IPS-18c (cell line): Measurements from ENCODE around the gene UVSSA.
"Not testable (repeated sequence)": the region's sequence is repeated elsewhere in the genome, so short reads cannot be mapped to it uniquely, and the experiment has no call there.

Experiments used
- H3K4me3 ChIP-seq: 2 replicates; pipeline ENCODE4 v1.7.0; 2013; ENCODE audit warnings: low read depth, mild to moderate bottlenecking, low read length, moderate library complexity; ENCODE audit not compliant: insufficient read depth
- H3K9me3 ChIP-seq: one replicate; pipeline ENCODE4 v1.6.1; 2013; ENCODE audit warnings: mild to moderate bottlenecking, low read length, moderate library complexity; ENCODE audit not compliant: control insufficient read depth, insufficient read depth

The UVSSA gene

GRCh38 chr4:1315306-1315705 lies 31.7 kb upstream of the UVSSA start:
- no peaks in the 10 kb centered on the region for H3K9me3 ChIP-seq
- H3K4me3 ChIP-seq: no peak overlapping the region

DNA sequence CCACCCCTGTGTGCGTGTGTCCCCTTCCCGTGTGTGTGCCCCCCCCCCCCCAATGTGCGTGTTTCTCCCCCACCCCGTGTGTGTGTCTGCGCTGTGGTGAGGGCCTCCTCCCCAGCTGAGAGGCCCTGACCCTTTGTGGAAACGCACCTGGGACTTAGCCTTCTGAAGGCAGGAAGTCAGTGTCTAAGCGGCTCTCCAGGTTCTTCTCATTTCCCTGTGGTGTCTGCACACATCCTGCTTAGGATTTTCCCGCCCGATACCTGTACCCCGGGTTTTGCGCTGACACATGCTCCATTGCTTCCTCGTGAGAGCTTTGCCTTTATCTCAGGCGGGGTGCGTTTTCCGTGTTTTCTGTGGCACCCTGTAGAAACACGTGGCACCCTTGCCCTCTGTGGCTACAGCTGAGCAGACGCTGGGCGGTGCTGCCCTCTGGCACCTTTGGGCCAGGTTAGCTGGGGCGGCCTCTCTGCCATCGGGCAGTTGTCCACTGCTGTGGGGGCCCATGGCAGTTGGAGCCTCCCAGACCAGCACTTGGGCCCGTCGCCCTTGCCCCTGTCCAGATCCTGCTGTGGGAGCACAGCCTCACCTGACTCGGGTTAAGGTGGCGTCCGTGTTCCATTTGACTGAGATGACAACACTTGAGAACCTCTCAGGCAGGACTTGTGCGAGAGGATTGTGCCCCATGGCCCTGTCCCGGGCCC lies 31.0 kb upstream of the UVSSA start:
- Histone ChIP-seq H3K9me3 (no peaks in the 10 kb centered on the region), H3K4me3 (no peak overlapping the region)

- no peak overlapping the region for H3K4me3 ChIP-seq
- no peaks in the 10 kb centered on the region for H3K9me3 ChIP-seq
Observed at GRCh38 chr4:1316537-1317168, 30.4 kb upstream of the UVSSA start.

DNA sequence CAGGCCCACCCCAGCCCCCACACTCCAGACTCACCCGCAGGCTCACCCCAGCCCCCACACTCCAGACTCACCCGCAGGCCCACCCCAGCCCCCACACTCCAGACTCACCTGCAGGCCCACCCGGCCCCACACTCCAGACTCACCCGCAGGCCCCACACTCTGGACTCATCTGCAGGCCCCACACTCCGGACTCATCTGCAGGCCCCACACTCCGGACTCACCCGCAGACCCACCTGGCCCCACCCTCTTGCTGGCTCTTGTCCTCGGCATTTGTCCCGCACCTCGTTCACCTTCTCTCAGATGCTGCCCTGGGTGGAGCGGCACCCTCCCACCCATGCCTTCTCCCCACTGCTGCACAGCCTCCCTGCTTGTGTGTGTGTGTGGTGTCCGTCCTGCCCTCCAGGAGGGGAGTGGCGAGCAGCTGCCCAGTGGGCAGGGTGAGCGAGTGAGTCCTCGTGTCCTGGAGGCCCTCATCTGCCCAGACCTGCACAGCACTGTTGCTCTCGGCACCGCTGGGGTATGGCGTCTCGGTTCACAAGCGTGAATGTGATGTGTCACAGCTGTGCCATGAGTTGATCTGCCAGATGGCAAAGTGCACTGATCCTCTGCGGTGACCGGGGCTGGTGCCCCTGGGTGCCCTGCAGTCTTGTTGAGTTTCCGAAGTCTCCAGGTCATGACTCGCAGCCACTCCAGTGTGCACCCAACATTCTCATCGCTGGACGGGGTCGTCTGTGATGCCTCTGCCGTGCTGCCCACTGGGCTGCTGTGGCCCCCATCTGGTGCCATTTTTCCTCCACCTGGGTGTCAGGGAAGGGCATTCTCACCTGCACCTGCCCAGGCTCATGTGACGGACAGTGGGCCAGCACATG lies 29.6 kb upstream of the UVSSA start:
- no peak overlapping the region for H3K4me3 ChIP-seq

GRCh38 chr4:1318046-1318375 lies 29.0 kb upstream of the UVSSA start:
- H3K9me3 ChIP-seq: no peaks in the 10 kb centered on the region
- no peak overlapping the region for H3K4me3 ChIP-seq

More for the DNA sequence above, 29.6 kb upstream of the UVSSA start:
- no peaks in the 10 kb centered on the region for H3K9me3 ChIP-seq

DNA sequence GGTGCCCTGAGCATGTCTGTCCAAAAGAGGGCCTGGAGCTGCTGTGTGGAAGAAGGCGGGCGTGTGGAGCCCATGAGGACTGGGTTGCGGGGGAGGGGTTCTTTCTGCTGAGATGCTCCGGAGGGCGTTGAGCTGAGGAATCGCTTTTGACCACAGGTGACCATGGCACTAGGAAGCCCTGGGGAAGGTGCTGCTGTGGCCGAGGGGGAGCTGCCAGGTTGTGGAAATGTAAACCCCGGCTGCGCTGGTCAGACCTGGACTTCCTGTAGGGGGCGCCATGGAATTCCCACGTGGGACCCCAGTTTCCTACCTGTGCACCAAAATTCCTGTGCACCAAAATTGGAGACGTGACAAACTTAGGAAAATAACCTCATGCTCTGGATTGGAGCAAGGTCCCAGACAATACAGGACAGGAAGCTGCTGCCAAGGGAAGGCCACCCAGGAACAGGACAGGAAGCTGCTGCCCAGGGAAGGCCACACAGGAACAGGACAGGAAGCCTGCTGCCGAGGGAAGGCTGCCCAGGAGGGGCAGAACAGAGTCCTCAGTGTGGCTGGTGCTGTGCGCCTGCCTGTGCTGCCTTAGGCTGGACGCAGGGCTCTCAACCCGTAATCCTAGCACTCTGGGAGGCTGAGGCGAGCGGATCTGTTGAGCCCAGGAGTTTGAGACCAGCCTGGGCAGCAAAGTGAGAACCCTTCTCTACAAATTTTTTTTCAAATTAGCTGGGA lies 28.4 kb upstream of the UVSSA start:
- H3K4me3 ChIP-seq: no peak overlapping the region
- H3K9me3 ChIP-seq: no peaks in the 10 kb centered on the region

DNA sequence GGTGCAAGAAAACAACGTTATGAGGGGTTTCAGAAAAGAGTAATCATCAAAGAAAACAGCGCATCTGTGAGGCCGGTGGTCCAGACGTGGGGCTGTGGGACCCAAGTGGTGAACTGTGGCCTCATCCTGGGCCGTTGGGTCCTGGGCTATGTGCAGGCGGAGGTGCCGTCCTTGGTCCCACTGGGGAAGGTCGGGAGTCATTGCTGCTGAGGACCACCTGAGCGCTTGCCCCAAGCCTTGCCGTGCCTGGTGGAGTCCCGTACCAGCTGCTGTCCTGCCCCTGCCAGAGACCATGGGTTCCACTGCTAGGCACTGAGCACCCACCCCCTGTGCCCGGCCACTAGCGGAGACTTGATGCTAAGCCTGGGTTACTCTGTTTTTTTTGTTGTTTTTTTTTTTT lies 25.5 kb upstream of the UVSSA start:
- Histone ChIP-seq H3K4me3 (no peak overlapping the region), H3K9me3 (no peaks in the 10 kb centered on the region)

GRCh38 chr4:1321946-1322650 lies 24.9 kb upstream of the UVSSA start:
- Histone ChIP-seq H3K9me3 (no peaks in the 10 kb centered on the region), H3K4me3 (no peak overlapping the region)

GRCh38 chr4:1323280-1323634 lies 23.8 kb upstream of the UVSSA start:
- H3K4me3 ChIP-seq: no peak overlapping the region

GRCh38 chr4:1323635-1324442 lies 23.2 kb upstream of the UVSSA start:
- Histone ChIP-seq H3K4me3 (no peak overlapping the region), H3K9me3 (no peaks in the 10 kb centered on the region)

More at GRCh38 chr4:1323280-1323634, 23.8 kb upstream of the UVSSA start:
- H3K9me3 ChIP-seq: no peaks in the 10 kb centered on the region

DNA sequence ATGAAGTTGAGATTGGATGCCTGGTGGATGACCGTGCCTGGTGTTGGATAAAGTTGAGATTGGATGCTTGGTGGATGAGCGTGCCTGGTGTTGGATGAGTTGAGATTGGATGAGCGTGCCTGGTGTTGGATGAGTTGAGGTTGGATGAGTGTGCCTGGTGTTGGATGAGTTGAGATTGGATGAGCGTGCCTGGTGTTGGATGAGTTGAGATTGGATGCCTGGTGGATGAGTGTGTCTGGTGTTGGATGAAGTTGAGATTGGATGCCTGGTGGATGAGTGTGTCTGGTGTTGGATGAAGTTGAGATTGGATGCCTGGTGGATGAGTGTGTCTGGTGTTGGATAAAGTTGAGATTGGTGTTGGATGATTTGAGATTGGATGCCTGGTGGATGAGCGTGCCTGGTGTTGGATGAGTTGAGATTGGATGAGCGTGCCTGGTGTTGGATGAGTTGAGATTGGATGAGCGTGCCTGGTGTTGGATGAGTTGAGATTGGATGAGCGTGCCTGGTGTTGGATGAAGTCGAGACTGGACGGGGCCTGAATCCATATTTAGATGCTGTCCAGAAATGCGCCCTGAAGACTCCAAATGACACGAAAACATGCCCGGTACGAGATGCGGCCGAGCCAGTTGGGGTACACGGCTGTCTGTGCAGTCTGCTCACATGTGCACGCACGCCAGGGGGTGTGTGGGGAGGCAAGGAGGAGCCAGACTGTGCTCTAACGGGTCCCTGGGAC lies 22.4 kb upstream of the UVSSA start:
- not testable (repeated sequence) for H3K9me3 ChIP-seq, H3K4me3 ChIP-seq

GRCh38 chr4:1325176-1325480 lies 21.9 kb upstream of the UVSSA start:
- Histone ChIP-seq H3K9me3 (no peaks in the 10 kb centered on the region), H3K4me3 (no peak overlapping the region)

DNA sequence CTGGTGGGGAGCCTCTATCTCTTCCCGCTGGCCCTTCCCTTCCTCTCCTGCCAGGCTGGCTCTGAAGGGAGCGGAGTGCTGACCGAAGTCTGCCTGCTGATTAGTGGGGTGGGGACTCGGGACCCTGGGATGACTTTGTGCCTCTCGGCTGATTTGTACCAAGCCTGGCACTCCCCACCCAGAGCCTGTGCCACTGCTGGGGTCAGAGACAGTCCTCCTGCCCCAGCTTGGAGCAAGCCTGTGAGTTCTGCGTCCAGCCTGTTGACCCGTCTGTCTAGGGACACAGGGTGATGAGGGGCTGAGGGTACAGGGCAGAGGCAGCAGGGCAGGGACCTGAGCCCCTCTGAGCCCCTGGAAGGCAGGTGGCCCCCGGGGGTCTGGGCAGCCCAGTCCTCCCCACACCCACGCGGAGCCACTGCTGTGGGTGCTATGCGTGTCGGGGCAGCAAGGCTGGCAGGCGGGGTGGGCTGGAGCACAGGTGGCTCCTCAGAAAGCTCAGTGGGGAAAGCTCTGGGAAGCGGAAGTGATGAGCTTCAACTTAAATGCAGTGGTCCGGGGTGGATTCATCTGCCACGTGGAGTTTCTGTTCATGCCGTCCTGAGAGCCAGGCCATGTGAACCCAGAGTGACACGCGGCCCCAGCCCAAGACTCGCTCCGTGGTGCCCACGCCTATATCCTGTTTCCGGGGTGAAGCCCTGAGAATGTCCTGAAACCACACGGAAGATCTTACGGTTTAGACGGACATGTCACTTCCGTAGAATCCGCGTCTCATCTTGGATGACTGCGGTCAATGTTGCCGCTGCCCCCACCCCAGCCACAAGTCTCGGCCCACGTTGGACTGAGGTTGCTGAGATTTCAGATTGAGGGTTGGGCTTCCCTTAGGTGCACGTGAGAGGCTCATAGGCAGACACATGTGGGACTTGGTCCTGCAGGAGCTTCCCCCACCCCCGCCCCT lies 21.1 kb upstream of the UVSSA start:
- H3K4me3 ChIP-seq: no peak overlapping the region
- H3K9me3 ChIP-seq: no peaks in the 10 kb centered on the region

DNA sequence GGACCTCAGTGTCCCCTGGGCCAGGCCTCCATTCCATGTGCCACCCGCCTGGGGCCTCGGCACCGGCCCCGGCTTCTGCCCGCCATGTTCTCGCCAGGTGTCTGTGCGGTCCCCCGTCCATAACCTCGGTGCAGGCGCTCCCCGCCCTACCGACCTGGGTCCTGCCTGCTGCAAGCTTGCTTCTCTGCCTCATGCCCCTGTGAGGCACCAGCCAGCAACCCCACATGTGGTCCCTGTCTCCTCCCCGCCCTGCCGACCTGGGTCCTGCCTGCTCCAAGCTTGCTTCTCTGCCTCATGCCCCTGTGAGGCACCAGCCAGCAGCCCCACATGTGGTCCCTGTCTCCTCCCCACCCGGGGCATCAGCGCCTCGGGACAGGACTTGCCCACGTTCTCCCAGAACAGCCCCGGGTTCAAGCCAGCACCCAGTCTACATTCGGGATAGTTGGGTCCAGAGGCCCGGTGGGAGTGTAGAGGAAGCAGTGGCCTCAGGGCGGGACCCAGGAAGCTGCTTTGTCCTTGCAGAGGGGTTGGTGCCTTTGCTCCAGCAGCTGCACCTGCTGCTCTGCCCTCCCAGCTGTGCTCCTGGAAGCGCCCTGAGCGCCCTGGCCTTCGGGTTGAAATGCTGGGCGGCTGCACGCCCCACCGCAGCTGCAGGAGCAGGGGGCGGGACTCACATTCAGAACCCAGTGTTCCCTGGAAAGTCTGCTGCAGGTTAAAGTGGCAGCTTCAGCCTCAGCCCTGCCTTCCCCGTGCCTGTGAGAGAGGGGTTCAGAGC lies 20.1 kb upstream of the UVSSA start:
- H3K9me3 ChIP-seq: no peaks in the 10 kb centered on the region
- no peak overlapping the region for H3K4me3 ChIP-seq
